ENCODE data around the gene LDHAL6B.
A peak's percentile ranks its signal among the peaks of the same experiment; 100 is the strongest.

Gene LDHAL6B

GRCh38 chr15:59240036-59240435, 33.4 kb downstream of the LDHAL6B start:
- TF ChIP-seq, protein P1, sequence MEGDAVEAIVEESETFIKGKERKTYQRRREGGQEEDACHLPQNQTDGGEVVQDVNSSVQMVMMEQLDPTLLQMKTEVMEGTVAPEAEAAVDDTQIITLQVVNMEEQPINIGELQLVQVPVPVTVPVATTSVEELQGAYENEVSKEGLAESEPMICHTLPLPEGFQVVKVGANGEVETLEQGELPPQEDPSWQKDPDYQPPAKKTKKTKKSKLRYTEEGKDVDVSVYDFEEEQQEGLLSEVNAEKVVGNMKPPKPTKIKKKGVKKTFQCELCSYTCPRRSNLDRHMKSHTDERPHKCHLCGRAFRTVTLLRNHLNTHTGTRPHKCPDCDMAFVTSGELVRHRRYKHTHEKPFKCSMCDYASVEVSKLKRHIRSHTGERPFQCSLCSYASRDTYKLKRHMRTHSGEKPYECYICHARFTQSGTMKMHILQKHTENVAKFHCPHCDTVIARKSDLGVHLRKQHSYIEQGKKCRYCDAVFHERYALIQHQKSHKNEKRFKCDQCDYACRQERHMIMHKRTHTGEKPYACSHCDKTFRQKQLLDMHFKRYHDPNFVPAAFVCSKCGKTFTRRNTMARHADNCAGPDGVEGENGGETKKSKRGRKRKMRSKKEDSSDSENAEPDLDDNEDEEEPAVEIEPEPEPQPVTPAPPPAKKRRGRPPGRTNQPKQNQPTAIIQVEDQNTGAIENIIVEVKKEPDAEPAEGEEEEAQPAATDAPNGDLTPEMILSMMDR (IDR thresholded peaks at IDR 0.05; ENCODE audit: low read depth, low read length, missing control alignments) = no peak
- peaks cover 5% of the 10 kb centered on the region for H3K36me3 ChIP-seq (replicated peaks)
- no peaks in the 10 kb centered on the region for H3K27me3 ChIP-seq (replicated peaks)
- no peak overlapping the region for H3K27ac ChIP-seq
- no peak overlapping the region for H3K4me3 ChIP-seq (ENCODE audit: low read depth, low read length)
- DNase-seq = no peak
- in situ Hi-C loops (cut with HindIII; ENCODE audit: low pct_ligation_motif_present, low sequenced_read_pairs) = no loop called here

DNA sequence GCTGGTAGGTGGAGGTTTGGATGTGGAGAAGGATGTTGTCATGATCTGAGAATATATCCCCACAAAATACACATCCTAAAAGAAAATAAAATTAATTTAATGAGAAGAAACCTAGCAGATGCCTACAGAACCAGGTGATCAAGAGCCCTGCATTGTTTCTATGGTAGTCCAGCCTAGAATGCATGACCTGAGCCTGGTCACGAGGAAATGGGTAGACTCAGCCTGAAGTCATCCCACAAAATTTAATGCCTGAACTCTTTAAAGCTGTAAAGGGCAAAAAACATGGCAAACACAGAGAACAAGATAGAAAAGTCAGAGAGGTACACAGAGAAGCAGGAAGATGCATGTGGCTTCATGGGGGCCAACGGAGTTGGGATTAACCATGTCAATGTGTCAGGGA, 36.0 kb downstream of the LDHAL6B start:
- TF ChIP-seq, protein P1 (IDR thresholded peaks at IDR 0.05; ENCODE audit: low read depth, low read length, missing control alignments) = no peak
- Histone ChIP-seq H3K27me3 (replicated peaks) (no peaks in the 10 kb centered on the region), H3K4me3 (ENCODE audit: low read depth, low read length) (no peak overlapping the region), H3K27ac (no peak overlapping the region), H3K36me3 (replicated peaks) (peaks cover 13% of the 10 kb centered on the region)
- no peak for DNase-seq
- in situ Hi-C loops (cut with HindIII; ENCODE audit: low pct_ligation_motif_present, low sequenced_read_pairs) = no loop called here

- no peaks in the 10 kb centered on the region for H3K27me3 ChIP-seq (replicated peaks)
- in situ Hi-C loops (cut with HindIII; ENCODE audit: low pct_ligation_motif_present, low sequenced_read_pairs) = no loop called here
- H3K36me3 ChIP-seq (replicated peaks) = peaks cover 13% of the 10 kb centered on the region
- DNase-seq = no peak
- H3K27ac ChIP-seq = no peak overlapping the region
- TF ChIP-seq, protein P1 (IDR thresholded peaks at IDR 0.05; ENCODE audit: low read depth, low read length, missing control alignments) = no peak
- H3K4me3 ChIP-seq (ENCODE audit: low read depth, low read length) = no peak overlapping the region
Measured at GRCh38 chr15:59243622-59244021, 37.0 kb downstream of the LDHAL6B start.

DNA sequence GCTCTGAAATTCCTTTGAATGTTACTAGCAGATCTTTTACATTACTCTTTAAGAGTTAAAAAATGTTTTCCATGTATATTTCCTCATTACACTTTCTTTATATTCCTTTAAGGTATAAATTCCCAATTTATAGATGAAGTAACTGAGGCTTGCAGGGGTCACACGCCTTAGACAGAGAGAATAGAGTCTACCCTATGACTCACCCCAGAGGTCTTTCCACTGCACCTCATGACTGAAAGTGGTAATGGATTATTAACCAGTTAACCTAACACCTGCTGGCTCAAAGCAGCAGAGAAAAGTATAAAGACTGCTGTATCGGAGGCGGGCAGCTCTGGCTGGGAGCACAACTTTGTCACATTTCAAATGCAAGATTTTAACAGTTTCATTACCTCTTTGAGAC, 37.7 kb downstream of the LDHAL6B start:
- in situ Hi-C loops (cut with HindIII; ENCODE audit: low pct_ligation_motif_present, low sequenced_read_pairs) = no loop called here
- Histone ChIP-seq H3K4me3 (ENCODE audit: low read depth, low read length) (no peak overlapping the region), H3K27me3 (replicated peaks) (no peaks in the 10 kb centered on the region), H3K27ac (no peak overlapping the region), H3K36me3 (replicated peaks) (peaks cover 13% of the 10 kb centered on the region)
- TF ChIP-seq, protein P1 (IDR thresholded peaks at IDR 0.05; ENCODE audit: low read depth, low read length, missing control alignments) = no peak
- no peak for DNase-seq

GRCh38 chr15:59245559-59245958, 38.9 kb downstream of the LDHAL6B start:
- in situ Hi-C loops (cut with HindIII; ENCODE audit: low pct_ligation_motif_present, low sequenced_read_pairs) = no loop called here
- no peak for DNase-seq
- Histone ChIP-seq H3K27ac (no peak overlapping the region), H3K4me3 (ENCODE audit: low read depth, low read length) (no peak overlapping the region), H3K27me3 (replicated peaks) (no peaks in the 10 kb centered on the region), H3K36me3 (replicated peaks) (peaks cover 19% of the 10 kb centered on the region)
- TF ChIP-seq, protein P1 (IDR thresholded peaks at IDR 0.05; ENCODE audit: low read depth, low read length, missing control alignments) = no peak

DNA sequence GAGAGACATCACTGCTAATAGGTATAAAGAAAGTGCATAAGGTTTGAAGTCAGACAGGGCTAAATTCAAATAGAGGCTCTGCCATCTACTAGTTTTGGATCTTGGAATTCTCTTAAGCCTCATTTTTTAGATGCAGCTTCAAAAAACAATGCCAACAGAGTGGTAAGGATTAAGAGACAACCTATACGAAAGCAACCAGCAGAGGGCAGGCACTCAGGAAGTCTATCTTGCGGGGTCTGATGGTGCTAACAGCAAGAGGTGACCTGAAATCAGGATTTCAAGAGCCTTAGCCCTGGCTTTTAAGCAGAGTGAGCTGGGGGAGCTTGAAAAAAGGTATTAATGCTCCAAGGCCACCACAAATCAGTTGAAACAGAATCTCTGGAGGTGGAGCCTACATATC, 40.7 kb downstream of the LDHAL6B start:
- peaks cover 17% of the 10 kb centered on the region for H3K36me3 ChIP-seq (replicated peaks)
- H3K4me3 ChIP-seq (ENCODE audit: low read depth, low read length) = no peak overlapping the region
- TF ChIP-seq, protein P1 (IDR thresholded peaks at IDR 0.05; ENCODE audit: low read depth, low read length, missing control alignments) = peak; percentile 80
- in situ Hi-C loops (cut with HindIII; ENCODE audit: low pct_ligation_motif_present, low sequenced_read_pairs) = no loop called here
- DNase-seq = peak; percentile 59
- H3K27ac ChIP-seq = no peak overlapping the region
- H3K27me3 ChIP-seq (replicated peaks) = no peaks in the 10 kb centered on the region
